NCI-H128 (cell line): ENCODE measurements around the gene HLA-DMB.
A peak's percentile ranks its signal among the peaks of the same experiment; 100 is the strongest.

ENCODE experiments used
- DNase-seq: peaks from one replicate; lab custom pipeline; 2025; ENCODE audit not compliant: unreplicated experiment; lab: John Stamatoyannopoulos, UW

HLA-DMB gene

GRCh38 chr6:32940656-32941213 lies at the start of gene HLA-DMB:
Gene HLA-DMB, minus strand, starts transcription at chr6:32941028. Its CDS starts 221 bp downstream, at chr6:32940807.
- no peak for DNase-seq

- no peak for DNase-seq
Measured at GRCh38 chr6:32989368-32989767, 48.5 kb upstream of the HLA-DMB start.

GRCh38 chr6:32984622-32985389 lies 44.0 kb upstream of the HLA-DMB start:
- peak; percentile 87 for DNase-seq

- no peak for DNase-seq
Measured at GRCh38 chr6:32983964-32984621, 43.3 kb upstream of the HLA-DMB start.

GRCh38 chr6:32983493-32983848 lies 42.6 kb upstream of the HLA-DMB start:
- no peak for DNase-seq

- no peak for DNase-seq
Measured at GRCh38 chr6:32982702-32983492, 42.1 kb upstream of the HLA-DMB start.

- peak; percentile 24 for DNase-seq
Measured at GRCh38 chr6:32982084-32982701, 41.4 kb upstream of the HLA-DMB start.

GRCh38 chr6:32980488-32981038 lies 39.7 kb upstream of the HLA-DMB start:
- DNase-seq = no peak

GRCh38 chr6:32979720-32980487 lies 39.1 kb upstream of the HLA-DMB start:
- DNase-seq = no peak

GRCh38 chr6:32977953-32978324 lies 37.1 kb upstream of the HLA-DMB start:
- DNase-seq = no peak

GRCh38 chr6:32977272-32977952 lies 36.6 kb upstream of the HLA-DMB start:
- no peak for DNase-seq

GRCh38 chr6:32976334-32977069 lies 35.7 kb upstream of the HLA-DMB start:
- no peak for DNase-seq

GRCh38 chr6:32975886-32976285 lies 35.1 kb upstream of the HLA-DMB start:
- no peak for DNase-seq

- no peak for DNase-seq
Measured at GRCh38 chr6:32974541-32975308, 33.9 kb upstream of the HLA-DMB start.

- no peak for DNase-seq
Measured at GRCh38 chr6:32974016-32974333, 33.1 kb upstream of the HLA-DMB start.

- peak; percentile 22 for DNase-seq
Measured at GRCh38 chr6:32973144-32974015, 32.6 kb upstream of the HLA-DMB start.
